ENCODE data around the gene CXCR4.
A peak's percentile ranks its signal among the peaks of the same experiment; 100 is the strongest.

The CXCR4 gene

GRCh38 chr2:136117909-136118818 is at the start of gene CXCR4:
Gene CXCR4 (minus strand): TSS chr2:136118149. CDS start chr2:136118060, 89 bp downstream.
- DNase-seq: peak; percentile 81

GRCh38 chr2:136164280-136164776 is 46.4 kb upstream of the CXCR4 start:
- DNase-seq: no peak

- DNase-seq: no peak
Observed at GRCh38 chr2:136162438-136162837, 44.5 kb upstream of the CXCR4 start.

GRCh38 chr2:136156411-136156810 is 38.5 kb upstream of the CXCR4 start:
- DNase-seq: no peak

- DNase-seq: no peak
Observed at GRCh38 chr2:136154384-136154783, 36.4 kb upstream of the CXCR4 start.

GRCh38 chr2:136151021-136151971 is 33.3 kb upstream of the CXCR4 start:
- DNase-seq: no peak

GRCh38 chr2:136149011-136149410 is 31.1 kb upstream of the CXCR4 start:
- no peak for DNase-seq

- DNase-seq: no peak
Observed at GRCh38 chr2:136146564-136146963, 28.6 kb upstream of the CXCR4 start.

- DNase-seq: no peak
Observed at GRCh38 chr2:136143603-136144451, 25.9 kb upstream of the CXCR4 start.

- peak; percentile 97 for DNase-seq
Observed at GRCh38 chr2:136141510-136142149, 23.7 kb upstream of the CXCR4 start.

- no peak for DNase-seq
Observed at GRCh38 chr2:136139631-136140030, 21.7 kb upstream of the CXCR4 start.

GRCh38 chr2:136137982-136138381 is 20.0 kb upstream of the CXCR4 start:
- DNase-seq: no peak

- DNase-seq: peak; percentile 39
Observed at GRCh38 chr2:136136931-136137330, 19.0 kb upstream of the CXCR4 start.

- DNase-seq: peak; percentile 39
Observed at GRCh38 chr2:136135921-136136906, 18.3 kb upstream of the CXCR4 start.

GRCh38 chr2:136135462-136135861 is 17.5 kb upstream of the CXCR4 start:
- DNase-seq: no peak

GRCh38 chr2:136134126-136134525 is 16.2 kb upstream of the CXCR4 start:
- no peak for DNase-seq

GRCh38 chr2:136133586-136133985 is 15.6 kb upstream of the CXCR4 start:
- DNase-seq: no peak

- no peak for DNase-seq
Observed at GRCh38 chr2:136133176-136133575, 15.2 kb upstream of the CXCR4 start.

GRCh38 chr2:136132825-136133155 is 14.8 kb upstream of the CXCR4 start:
- DNase-seq: no peak

GRCh38 chr2:136131961-136132824 is 14.2 kb upstream of the CXCR4 start:
- DNase-seq: no peak

Data from NCI-H1105 treated with DMSO at 0.1 percent for 48 hours (cell line).